ENCODE results near the gene ROPN1L.

DNA sequence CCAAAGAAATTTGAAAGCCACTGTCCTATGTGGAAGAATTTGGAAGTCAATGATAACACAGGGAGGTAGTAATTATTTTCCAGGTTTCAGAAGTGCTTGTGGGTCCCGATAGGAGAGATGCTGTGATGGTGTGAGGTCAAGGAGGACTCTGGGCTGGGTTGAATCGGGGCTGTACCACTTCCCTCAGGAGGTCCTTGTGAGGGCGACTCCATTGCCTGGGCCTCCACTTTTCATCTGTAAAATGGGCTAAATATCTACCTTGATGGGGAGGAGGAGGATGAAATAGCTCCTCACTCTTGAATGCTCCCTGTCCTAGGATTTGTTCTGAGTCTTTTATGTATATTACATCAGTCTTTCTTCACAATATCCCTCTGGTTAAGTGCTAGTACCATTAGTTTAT lies 59.0 kb downstream of the ROPN1L start:
- no peak for TF ChIP-seq POLR2A (IDR thresholded peaks at IDR 0.05)
- TF ChIP-seq, protein P1, sequence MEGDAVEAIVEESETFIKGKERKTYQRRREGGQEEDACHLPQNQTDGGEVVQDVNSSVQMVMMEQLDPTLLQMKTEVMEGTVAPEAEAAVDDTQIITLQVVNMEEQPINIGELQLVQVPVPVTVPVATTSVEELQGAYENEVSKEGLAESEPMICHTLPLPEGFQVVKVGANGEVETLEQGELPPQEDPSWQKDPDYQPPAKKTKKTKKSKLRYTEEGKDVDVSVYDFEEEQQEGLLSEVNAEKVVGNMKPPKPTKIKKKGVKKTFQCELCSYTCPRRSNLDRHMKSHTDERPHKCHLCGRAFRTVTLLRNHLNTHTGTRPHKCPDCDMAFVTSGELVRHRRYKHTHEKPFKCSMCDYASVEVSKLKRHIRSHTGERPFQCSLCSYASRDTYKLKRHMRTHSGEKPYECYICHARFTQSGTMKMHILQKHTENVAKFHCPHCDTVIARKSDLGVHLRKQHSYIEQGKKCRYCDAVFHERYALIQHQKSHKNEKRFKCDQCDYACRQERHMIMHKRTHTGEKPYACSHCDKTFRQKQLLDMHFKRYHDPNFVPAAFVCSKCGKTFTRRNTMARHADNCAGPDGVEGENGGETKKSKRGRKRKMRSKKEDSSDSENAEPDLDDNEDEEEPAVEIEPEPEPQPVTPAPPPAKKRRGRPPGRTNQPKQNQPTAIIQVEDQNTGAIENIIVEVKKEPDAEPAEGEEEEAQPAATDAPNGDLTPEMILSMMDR (IDR thresholded peaks at IDR 0.05), result no peak

Measured in body of pancreas (tissue), 4 donors.